Ovary (tissue), 3 donors: ENCODE data around the gene CCR3.

Source experiments
- CTCF ChIP-seq, 3 donors: fragments of 450-650 bp in 2 of 3; fragments of 200-600 bp in 1 of 3; IDR thresholded peaks; one replicate each; pipeline versions ENCODE4 v1.5.1 to v1.8.0; 2016 to 2022; ENCODE audit warnings: antibody characterized with exemption in 3 of 3, mild to moderate bottlenecking in 1 of 3
- POLR2A ChIP-seq: fragments of 450-650 bp; IDR thresholded peaks from one replicate; pipeline ENCODE4 v1.6.1; 2017; ENCODE audit warnings: antibody characterized with exemption, mild to moderate bottlenecking, moderate library complexity
- donor health status: DM: no; HTN: no; CAD: no.

- no peak for TF ChIP-seq POLR2A
- no peak for TF ChIP-seq CTCF (IDR thresholded peaks at IDR 0.05)
Measured at GRCh38 chr3:46200211-46200610, 42.0 kb upstream of the CCR3 start.
